HEK293 (cell line): ENCODE measurements around the gene ASL.

Experiments used
- ZNF600 ChIP-seq: fragments of 450-650 bp; formaldehyde crosslinking; IDR thresholded peaks from 2 replicates; pipeline ENCODE4 v1.5.1; 2016; ENCODE audit warnings: missing biosample characterization, missing genetic modification characterization
- TF ChIP-seq, protein P1 (sequence below): fragments of 450-650 bp; formaldehyde crosslinking; IDR thresholded peaks from 2 replicates; pipeline ENCODE4 v1.5.1; 2016; ENCODE audit warnings: missing biosample characterization, missing genetic modification characterization

DNA sequence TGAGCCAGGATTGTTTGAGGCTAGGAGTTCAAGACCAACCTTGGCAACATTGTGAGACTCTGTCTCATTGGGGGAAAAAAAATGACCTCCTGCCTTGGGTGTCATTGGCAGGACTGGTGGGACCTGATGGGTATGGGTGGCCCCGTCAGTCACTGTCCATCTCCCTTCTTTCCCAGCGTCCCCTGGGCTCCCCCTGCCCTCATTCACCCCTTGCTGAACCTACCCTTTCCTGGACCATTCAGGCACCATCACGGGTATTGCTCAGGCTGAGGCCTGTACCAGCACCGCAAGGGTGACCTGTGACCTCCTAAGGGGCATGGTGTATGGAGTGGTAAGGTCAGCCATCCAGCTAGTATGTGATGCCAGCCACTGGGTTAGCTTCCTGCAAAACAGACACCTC, 19.4 kb downstream of the ASL start:
- TF ChIP-seq ZNF600, result no peak
- TF ChIP-seq, protein P1, sequence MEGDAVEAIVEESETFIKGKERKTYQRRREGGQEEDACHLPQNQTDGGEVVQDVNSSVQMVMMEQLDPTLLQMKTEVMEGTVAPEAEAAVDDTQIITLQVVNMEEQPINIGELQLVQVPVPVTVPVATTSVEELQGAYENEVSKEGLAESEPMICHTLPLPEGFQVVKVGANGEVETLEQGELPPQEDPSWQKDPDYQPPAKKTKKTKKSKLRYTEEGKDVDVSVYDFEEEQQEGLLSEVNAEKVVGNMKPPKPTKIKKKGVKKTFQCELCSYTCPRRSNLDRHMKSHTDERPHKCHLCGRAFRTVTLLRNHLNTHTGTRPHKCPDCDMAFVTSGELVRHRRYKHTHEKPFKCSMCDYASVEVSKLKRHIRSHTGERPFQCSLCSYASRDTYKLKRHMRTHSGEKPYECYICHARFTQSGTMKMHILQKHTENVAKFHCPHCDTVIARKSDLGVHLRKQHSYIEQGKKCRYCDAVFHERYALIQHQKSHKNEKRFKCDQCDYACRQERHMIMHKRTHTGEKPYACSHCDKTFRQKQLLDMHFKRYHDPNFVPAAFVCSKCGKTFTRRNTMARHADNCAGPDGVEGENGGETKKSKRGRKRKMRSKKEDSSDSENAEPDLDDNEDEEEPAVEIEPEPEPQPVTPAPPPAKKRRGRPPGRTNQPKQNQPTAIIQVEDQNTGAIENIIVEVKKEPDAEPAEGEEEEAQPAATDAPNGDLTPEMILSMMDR (tag by site-specific recombination), result no peak
